DOHH2 (cell line): ENCODE results near the gene RNF13.

ENCODE experiments used
- EZH2phosphoT487 ChIP-seq: fragments of 200-600 bp; sonication (generic); IDR thresholded peaks from 2 replicates; pipeline ENCODE4 v1.6.1; 2017; ENCODE audit warnings: borderline replicate concordance, mild to moderate bottlenecking, antibody characterized with exemption, low read length, moderate library complexity, mixed read lengths
- TF ChIP-seq, protein P1 (sequence below): fragments of 200-600 bp; sonication (generic); IDR thresholded peaks from one replicate; pipeline ENCODE4 v1.5.1; 2014; ENCODE audit warnings: antibody characterized with exemption, mild to moderate bottlenecking, low read depth, low read length; ENCODE audit not compliant: poor library complexity, severe bottlenecking

DNA sequence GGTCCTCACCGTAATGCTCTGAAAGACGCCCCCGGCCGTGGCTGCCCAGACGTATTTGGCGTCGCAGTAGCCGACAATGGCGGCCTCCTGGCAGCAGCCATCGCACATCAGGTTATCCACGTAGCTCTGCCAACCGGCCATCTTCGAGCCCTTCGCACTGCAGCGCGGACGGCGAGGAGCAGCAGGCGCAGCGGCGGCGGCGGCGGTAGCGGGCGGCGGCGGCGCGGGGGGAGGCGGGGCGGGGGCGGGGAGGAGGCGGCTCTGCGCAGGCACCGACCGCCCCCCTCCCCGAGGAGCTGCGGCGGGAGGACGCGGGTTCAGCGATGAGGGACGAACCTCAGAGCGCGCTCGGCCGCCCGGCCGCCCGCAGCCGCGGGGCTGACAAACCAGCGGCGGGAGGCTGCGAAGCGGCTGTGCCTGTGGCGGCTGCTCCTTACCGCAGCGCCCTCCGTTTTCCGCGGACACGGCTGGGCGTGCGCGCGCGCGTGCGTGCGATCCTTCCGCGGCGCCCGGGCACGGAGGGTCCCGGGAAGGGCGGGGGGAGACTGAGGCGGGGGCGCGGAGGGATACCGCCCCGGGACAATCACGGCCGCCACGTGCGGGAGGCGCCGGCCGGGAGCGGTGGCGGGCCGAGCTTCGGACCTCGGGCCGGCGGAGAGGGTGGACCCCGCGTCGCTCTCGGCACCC is 157.8 kb downstream of the RNF13 start, which contains the start of gene PFN2:
- TF ChIP-seq, protein P1, sequence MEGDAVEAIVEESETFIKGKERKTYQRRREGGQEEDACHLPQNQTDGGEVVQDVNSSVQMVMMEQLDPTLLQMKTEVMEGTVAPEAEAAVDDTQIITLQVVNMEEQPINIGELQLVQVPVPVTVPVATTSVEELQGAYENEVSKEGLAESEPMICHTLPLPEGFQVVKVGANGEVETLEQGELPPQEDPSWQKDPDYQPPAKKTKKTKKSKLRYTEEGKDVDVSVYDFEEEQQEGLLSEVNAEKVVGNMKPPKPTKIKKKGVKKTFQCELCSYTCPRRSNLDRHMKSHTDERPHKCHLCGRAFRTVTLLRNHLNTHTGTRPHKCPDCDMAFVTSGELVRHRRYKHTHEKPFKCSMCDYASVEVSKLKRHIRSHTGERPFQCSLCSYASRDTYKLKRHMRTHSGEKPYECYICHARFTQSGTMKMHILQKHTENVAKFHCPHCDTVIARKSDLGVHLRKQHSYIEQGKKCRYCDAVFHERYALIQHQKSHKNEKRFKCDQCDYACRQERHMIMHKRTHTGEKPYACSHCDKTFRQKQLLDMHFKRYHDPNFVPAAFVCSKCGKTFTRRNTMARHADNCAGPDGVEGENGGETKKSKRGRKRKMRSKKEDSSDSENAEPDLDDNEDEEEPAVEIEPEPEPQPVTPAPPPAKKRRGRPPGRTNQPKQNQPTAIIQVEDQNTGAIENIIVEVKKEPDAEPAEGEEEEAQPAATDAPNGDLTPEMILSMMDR: no peak
- no peak for TF ChIP-seq EZH2phosphoT487
